ENCODE data around the gene IFT22. TPM values are rescaled to one million over a fixed set of nuclear protein-coding genes. Genes with fewer than 3 reads are reported as not detected.
A peak's percentile ranks its signal among the peaks of the same experiment; 100 is the strongest.

Gene IFT22
- total RNA-seq: 10 to 100 TPM in 3 of 4 donors, 1 to 10 TPM in 1; 6.8 to 15.3 (median 11.7) TPM

GRCh38 chr7:101321491-101322401, at the start of gene IFT22:
TSS of gene IFT22 (minus strand) at chr7:101321812. CDS start at chr7:101321709, 103 bp downstream.
- Histone ChIP-seq H3K4me3 (peak within 1 kb of the TSS; percentile 60), H3K27ac (peak within 1 kb of the TSS; percentile 7), H3K9me3 (no peaks in the 10 kb centered on the region), H3K36me3 (peaks cover under 1% of the 10 kb centered on the region), H3K4me1 (peaks cover 7% of the 10 kb centered on the region), H3K27me3 (peaks cover under 1% of the 10 kb centered on the region)
- TF ChIP-seq POLR2AphosphoS5 (IDR thresholded peaks at IDR 0.05) (no peak), CTCF (IDR thresholded peaks at IDR 0.05) (no peak), EP300 (IDR thresholded peaks at IDR 0.05) (no peak), POLR2A (IDR thresholded peaks at IDR 0.05) (no peak)
- 1% methylated on average over 20 of the region's 69 CpGs for WGBS
- peak; percentile 91 to 95 for DNase-seq (ENCODE audit: low spot score in 2 of 2)

- 67% methylated on average over 5 of the region's 5 CpGs for WGBS
- no peaks in the 10 kb centered on the region for H3K9me3 ChIP-seq
- H3K27me3 ChIP-seq: peaks cover 78% of the 10 kb centered on the region
- no peak for DNase-seq (ENCODE audit: low spot score in 2 of 2)
- no peaks in the 10 kb centered on the region for H3K36me3 ChIP-seq
- no peak overlapping the region for H3K27ac ChIP-seq
- H3K4me1 ChIP-seq: peaks cover 3% of the 10 kb centered on the region
- TF ChIP-seq CTCF (IDR thresholded peaks at IDR 0.05) (no peak), EP300 (IDR thresholded peaks at IDR 0.05) (no peak), POLR2AphosphoS5 (IDR thresholded peaks at IDR 0.05) (no peak), POLR2A (IDR thresholded peaks at IDR 0.05) (no peak)
- no peak overlapping the region for H3K4me3 ChIP-seq
Observed at GRCh38 chr7:101370836-101371235, 49.2 kb upstream of the IFT22 start.

- TF ChIP-seq POLR2A (IDR thresholded peaks at IDR 0.05): no peak
- TF ChIP-seq EP300 (IDR thresholded peaks at IDR 0.05): no peak
- no peak for TF ChIP-seq POLR2AphosphoS5 (IDR thresholded peaks at IDR 0.05)
- no peak for TF ChIP-seq CTCF (IDR thresholded peaks at IDR 0.05)
Observed at GRCh38 chr7:101368422-101369165, 47.0 kb upstream of the IFT22 start.

DNA sequence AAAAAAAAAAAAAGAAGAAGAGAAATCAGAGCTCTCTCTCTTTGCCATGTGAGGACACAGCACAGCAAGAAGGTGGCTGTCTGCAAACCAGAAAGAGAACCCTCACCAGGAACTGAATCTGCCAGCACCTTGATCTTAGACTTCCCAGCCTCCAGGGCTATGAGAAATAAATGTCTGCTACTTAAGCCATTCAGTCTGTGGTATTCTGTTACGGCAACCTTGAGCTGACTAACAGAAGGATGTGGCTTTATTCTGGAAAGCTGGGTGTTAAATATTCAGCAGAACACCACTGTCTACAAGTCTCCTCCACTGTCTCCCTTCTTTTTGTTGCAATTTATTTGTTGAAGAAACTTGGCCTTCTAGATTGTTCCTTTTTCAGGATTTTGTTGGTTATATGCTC, 46.1 kb upstream of the IFT22 start:
- Histone ChIP-seq H3K9me3 (no peaks in the 10 kb centered on the region), H3K27me3 (peaks cover 84% of the 10 kb centered on the region), H3K27ac (no peak overlapping the region), H3K4me3 (no peak overlapping the region), H3K4me1 (peaks cover 17% of the 10 kb centered on the region), H3K36me3 (no peaks in the 10 kb centered on the region)
- DNase-seq (ENCODE audit: low spot score in 2 of 2): no peak
- TF ChIP-seq EP300 (IDR thresholded peaks at IDR 0.05) (no peak), CTCF (IDR thresholded peaks at IDR 0.05) (no peak), POLR2AphosphoS5 (IDR thresholded peaks at IDR 0.05) (no peak), POLR2A (IDR thresholded peaks at IDR 0.05) (no peak)
- WGBS: 100% methylated on average over 1 of the region's 1 CpG

More at GRCh38 chr7:101368422-101369165, 47.0 kb upstream of the IFT22 start:
- WGBS: 58% methylated on average over 8 of the region's 8 CpGs
- no peak overlapping the region for H3K27ac ChIP-seq
- H3K4me1 ChIP-seq: peaks cover 8% of the 10 kb centered on the region
- no peak for DNase-seq (ENCODE audit: low spot score in 2 of 2)
- H3K27me3 ChIP-seq: peaks cover 84% of the 10 kb centered on the region
- no peaks in the 10 kb centered on the region for H3K36me3 ChIP-seq
- no peak overlapping the region for H3K4me3 ChIP-seq
- H3K9me3 ChIP-seq: no peaks in the 10 kb centered on the region

DNA sequence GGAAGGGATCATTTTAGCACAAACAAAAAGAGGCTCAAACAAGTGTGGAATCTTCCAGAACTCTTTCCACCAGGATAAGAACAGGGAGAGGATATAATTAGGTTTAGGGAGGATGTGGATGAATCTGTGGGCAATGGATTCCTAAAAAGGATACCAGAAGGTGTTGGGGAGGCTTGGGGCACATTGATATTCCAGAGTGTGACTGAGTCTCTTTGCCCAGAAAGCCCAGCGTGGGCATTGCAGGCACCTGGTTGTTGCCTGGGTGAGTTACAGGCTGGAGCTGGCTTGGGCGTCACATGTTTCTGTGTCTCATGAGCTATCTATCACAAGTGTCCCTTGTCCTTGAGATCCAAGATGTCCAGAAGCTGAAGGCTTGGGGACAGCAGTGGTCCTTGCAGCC, 44.3 kb upstream of the IFT22 start:
- peaks cover 84% of the 10 kb centered on the region for H3K27me3 ChIP-seq

More for the DNA sequence above, 44.3 kb upstream of the IFT22 start:
- H3K4me3 ChIP-seq: no peak overlapping the region
- H3K9me3 ChIP-seq: no peaks in the 10 kb centered on the region
- WGBS: 84% methylated on average over 2 of the region's 2 CpGs
- H3K27ac ChIP-seq: no peak overlapping the region
- TF ChIP-seq CTCF (IDR thresholded peaks at IDR 0.05) (no peak), EP300 (IDR thresholded peaks at IDR 0.05) (no peak)
- no peak for DNase-seq (ENCODE audit: low spot score in 2 of 2)
- H3K36me3 ChIP-seq: no peaks in the 10 kb centered on the region
- peaks cover 21% of the 10 kb centered on the region for H3K4me1 ChIP-seq

All from suprapubic skin (tissue), 4 donors.